Subcutaneous adipose tissue (tissue), 4 donors: ENCODE measurements around the gene FOXL2NB. TPM values are rescaled to one million over a fixed set of nuclear protein-coding genes. Genes with fewer than 3 reads are reported as not detected.

Experiments
- CTCF ChIP-seq: fragments of 450-650 bp; IDR thresholded peaks from one replicate; pipeline ENCODE4 v1.5.1; 2016; ENCODE audit warnings: low read depth, mild to moderate bottlenecking, control low read depth, antibody characterized with exemption, moderate library complexity
- total RNA-seq, 4 donors: library from RNA; depleted of rRNA; stranded (reverse); fragments of >200 nt; gene quantifications; one replicate each; pipeline ENCODE4 v1.1.0, GENCODE V29; 2016

Gene FOXL2NB
- total RNA-seq: not detected

- TF ChIP-seq CTCF: no peak
Measured at GRCh38 chr3:138946663-138947494, at the start of gene FOXL2NB, which contains the start of gene FOXL2. FOXL2NB (plus strand) TSS chr3:138947217; CDS start chr3:138947365, 148 bp downstream. FOXL2 (minus strand) TSS chr3:138947137; CDS start chr3:138946722, 415 bp downstream.

GRCh38 chr3:138898301-138898700, 48.7 kb upstream of the FOXL2NB start:
- TF ChIP-seq CTCF: no peak

GRCh38 chr3:138898708-138899107, 48.3 kb upstream of the FOXL2NB start:
- TF ChIP-seq CTCF: no peak

- no peak for TF ChIP-seq CTCF
Measured at GRCh38 chr3:138899351-138899991, 47.5 kb upstream of the FOXL2NB start.

GRCh38 chr3:138901567-138901966, 45.5 kb upstream of the FOXL2NB start:
- TF ChIP-seq CTCF: no peak

GRCh38 chr3:138902171-138902570, 44.8 kb upstream of the FOXL2NB start:
- TF ChIP-seq CTCF: no peak

- TF ChIP-seq CTCF: no peak
Measured at GRCh38 chr3:138907539-138907938, 39.5 kb upstream of the FOXL2NB start.
